K562 (cell line): ENCODE measurements around the gene RNF20. TPM values are rescaled to one million over a fixed set of nuclear protein-coding genes. Genes with fewer than 3 reads are reported as not detected.

Source experiments
- RAD21 ChIP-seq, 2 experiments: fragments of 250-450 bp in 1 of 2; fragments of 450-650 bp in 1 of 2; sonication (Bioruptor Pico) in 1 of 2; formaldehyde crosslinking in 1 of 2; IDR thresholded peaks in 1 of 2; conservative IDR thresholded peaks in 1 of 2; 2 replicates each; pipeline versions ENCODE4 v1.4.0 to v1.8.0; 2020 to 2022; ENCODE audit warnings: mild to moderate bottlenecking in 2 of 2, moderate library complexity in 1 of 2
- polyA plus RNA-seq, 8 experiments: library from polyadenylated mRNA; depleted of rRNA in 4 of 8; stranded (reverse) in 5 of 8; unstranded in 3 of 8; fragments of >200 nt; fragmentation: Nextera tagmentation in 2 of 8; fragmentation: Illumina TruSeq in 1 of 8; extraction: Ambion mirVana in 2 of 8; extraction: Trizol in 1 of 8; gene quantifications; 2 replicates each; pipeline versions ENCODE4 v1.2.1 to v1.2.3, GENCODE V29; 2011 to 2014; ENCODE audit warnings: inconsistent platforms in 1 of 8, missing spikeins in 1 of 8
- total RNA-seq, 7 experiments: library from RNA; depleted of rRNA in 6 of 7; stranded (reverse); fragments of >200 nt in 6 of 7; fragmentation: Illumina TruSeq in 2 of 7; extraction: Trizol in 2 of 7; gene quantifications; 2 replicates each; pipeline versions ENCODE4 v1.2.1 to v1.2.3, GENCODE V29; 2011 to 2021; ENCODE audit warnings: low replicate concordance in 1 of 7
- TF ChIP-seq, protein P1 (sequence below), 2 experiments: fragments of 450-650 bp in 1 of 2; sonication (generic) in 1 of 2; formaldehyde crosslinking in 1 of 2; IDR thresholded peaks in 1 of 2; conservative IDR thresholded peaks in 1 of 2; 2 replicates each; pipeline versions ENCODE4 v1.6.1 to v1.8.1; 2016 to 2023; ENCODE audit warnings: mild to moderate bottlenecking in 2 of 2, moderate library complexity in 2 of 2, inconsistent platforms in 1 of 2, missing genetic modification reagents in 1 of 2
- TF ChIP-seq, protein P2 (sequence below), 3 experiments: IDR thresholded peaks in 2 of 3; conservative IDR thresholded peaks in 1 of 3; 2 replicates each; pipeline ENCODE4 v1.5.1; 2011 to 2012; ENCODE audit warnings: low read length in 3 of 3, mild to moderate bottlenecking in 3 of 3, control low read depth in 2 of 3, improper control_type of control experiment in 1 of 3, inconsistent platforms in 1 of 3, low read depth in 1 of 3, mixed read lengths in 1 of 3, moderate library complexity in 1 of 3; ENCODE audit not compliant: insufficient read depth in 2 of 3
- TF ChIP-seq, protein P3 (sequence below), 2 experiments: fragments of 450-650 bp in 1 of 2; sonication (generic) in 1 of 2; formaldehyde crosslinking in 1 of 2; IDR thresholded peaks; 2 replicates each; pipeline versions ENCODE4 v1.7.1 to v1.9.0; 2016 to 2022; ENCODE audit warnings: inconsistent platforms in 1 of 2, mild to moderate bottlenecking in 1 of 2, missing genetic modification reagents in 1 of 2

Gene RNF20
- total and polyA plus RNA-seq, 9 of the 15 experiments (the other 6 are each of a cell fraction or from before 2014, with no cell fraction given) = 5.5 to 25.0 (median 22.1) TPM

DNA sequence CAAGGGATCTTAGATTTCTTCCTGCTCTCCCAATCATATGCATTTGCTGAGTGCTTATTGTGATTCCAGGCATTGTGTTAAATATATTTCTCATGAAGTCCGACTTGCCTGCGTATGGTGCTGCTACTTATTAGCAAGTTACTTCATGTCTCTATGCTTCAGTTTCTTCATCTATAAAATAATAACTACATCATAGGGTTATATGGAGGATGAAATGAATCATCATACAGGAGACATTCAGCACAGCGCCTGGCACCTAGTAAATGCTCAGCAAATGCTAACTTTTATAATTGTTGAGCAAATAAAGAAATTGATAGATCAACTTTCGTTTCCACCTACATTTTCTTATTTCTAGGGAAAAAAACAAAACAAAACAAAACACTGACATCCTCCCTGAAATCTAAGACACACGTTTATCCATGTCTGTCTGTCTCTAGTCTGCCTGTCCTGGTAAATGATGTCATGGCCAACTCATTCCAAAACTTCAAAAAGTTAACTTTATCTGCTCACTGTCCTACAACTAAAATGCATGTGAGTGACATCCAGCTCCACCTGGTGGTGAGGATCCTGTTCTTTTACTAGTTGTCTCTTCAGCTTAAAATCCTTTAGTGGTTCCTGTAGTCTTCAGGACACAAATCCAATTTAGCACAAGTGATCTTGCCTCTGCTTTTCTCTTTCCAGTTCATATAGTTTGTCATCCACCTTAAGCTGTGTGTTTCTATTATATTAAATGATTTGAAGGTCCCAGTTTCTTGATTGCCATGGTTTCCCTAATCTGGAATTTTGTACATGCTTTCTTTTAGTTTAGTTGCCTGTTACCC, 33.5 kb downstream of the RNF20 start (continued):
- TF ChIP-seq, protein P1, sequence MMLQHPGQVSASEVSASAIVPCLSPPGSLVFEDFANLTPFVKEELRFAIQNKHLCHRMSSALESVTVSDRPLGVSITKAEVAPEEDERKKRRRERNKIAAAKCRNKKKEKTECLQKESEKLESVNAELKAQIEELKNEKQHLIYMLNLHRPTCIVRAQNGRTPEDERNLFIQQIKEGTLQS (IDR thresholded peaks at IDR 0.05) = 0 out of 2 replicates have a peak, but pooled peaks have one; percentile 27
- TF ChIP-seq, protein P1 (CRISPR knock-in tag; conservative IDR thresholded peaks at IDR 0.05) = no peak
- TF ChIP-seq, protein P2, sequence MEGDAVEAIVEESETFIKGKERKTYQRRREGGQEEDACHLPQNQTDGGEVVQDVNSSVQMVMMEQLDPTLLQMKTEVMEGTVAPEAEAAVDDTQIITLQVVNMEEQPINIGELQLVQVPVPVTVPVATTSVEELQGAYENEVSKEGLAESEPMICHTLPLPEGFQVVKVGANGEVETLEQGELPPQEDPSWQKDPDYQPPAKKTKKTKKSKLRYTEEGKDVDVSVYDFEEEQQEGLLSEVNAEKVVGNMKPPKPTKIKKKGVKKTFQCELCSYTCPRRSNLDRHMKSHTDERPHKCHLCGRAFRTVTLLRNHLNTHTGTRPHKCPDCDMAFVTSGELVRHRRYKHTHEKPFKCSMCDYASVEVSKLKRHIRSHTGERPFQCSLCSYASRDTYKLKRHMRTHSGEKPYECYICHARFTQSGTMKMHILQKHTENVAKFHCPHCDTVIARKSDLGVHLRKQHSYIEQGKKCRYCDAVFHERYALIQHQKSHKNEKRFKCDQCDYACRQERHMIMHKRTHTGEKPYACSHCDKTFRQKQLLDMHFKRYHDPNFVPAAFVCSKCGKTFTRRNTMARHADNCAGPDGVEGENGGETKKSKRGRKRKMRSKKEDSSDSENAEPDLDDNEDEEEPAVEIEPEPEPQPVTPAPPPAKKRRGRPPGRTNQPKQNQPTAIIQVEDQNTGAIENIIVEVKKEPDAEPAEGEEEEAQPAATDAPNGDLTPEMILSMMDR (IDR thresholded peaks at IDR 0.05 in 2 of 3, conservative IDR thresholded peaks at IDR 0.05 in 1 of 3; ENCODE audit: insufficient read depth in 2 of 3, low read depth in 1 of 3, low read length in 3 of 3) = peak; percentile 47 to 63 (median 56); a peak in 5 of 6 replicates
- TF ChIP-seq RAD21 (CRISPR knock-in tag; conservative IDR thresholded peaks at IDR 0.05 in 1 of 2, IDR thresholded peaks at IDR 0.05 in 1 of 2) = peak; percentile 31 to 63; a peak in 3 of 4 replicates
- TF ChIP-seq, protein P3, sequence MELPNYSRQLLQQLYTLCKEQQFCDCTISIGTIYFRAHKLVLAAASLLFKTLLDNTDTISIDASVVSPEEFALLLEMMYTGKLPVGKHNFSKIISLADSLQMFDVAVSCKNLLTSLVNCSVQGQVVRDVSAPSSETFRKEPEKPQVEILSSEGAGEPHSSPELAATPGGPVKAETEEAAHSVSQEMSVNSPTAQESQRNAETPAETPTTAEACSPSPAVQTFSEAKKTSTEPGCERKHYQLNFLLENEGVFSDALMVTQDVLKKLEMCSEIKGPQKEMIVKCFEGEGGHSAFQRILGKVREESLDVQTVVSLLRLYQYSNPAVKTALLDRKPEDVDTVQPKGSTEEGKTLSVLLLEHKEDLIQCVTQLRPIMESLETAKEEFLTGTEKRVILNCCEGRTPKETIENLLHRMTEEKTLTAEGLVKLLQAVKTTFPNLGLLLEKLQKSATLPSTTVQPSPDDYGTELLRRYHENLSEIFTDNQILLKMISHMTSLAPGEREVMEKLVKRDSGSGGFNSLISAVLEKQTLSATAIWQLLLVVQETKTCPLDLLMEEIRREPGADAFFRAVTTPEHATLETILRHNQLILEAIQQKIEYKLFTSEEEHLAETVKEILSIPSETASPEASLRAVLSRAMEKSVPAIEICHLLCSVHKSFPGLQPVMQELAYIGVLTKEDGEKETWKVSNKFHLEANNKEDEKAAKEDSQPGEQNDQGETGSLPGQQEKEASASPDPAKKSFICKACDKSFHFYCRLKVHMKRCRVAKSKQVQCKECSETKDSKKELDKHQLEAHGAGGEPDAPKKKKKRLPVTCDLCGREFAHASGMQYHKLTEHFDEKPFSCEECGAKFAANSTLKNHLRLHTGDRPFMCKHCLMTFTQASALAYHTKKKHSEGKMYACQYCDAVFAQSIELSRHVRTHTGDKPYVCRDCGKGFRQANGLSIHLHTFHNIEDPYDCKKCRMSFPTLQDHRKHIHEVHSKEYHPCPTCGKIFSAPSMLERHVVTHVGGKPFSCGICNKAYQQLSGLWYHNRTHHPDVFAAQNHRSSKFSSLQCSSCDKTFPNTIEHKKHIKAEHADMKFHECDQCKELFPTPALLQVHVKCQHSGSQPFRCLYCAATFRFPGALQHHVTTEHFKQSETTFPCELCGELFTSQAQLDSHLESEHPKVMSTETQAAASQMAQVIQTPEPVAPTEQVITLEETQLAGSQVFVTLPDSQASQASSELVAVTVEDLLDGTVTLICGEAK (IDR thresholded peaks at IDR 0.05) = peak; percentile 71
- TF ChIP-seq, protein P3 (CRISPR knock-in tag; IDR thresholded peaks at IDR 0.05) = no peak
